HG03045 (cell line): ENCODE results near the gene GALNT4.
A peak's percentile ranks its signal among the peaks of the same experiment; 100 is the strongest.

Experiments used
- ATAC-seq: cut with Tn5 transposase; IDR thresholded peaks from one replicate; pipeline ENCODE4 v1.9.1; 2021; ENCODE audit warnings: mild to moderate bottlenecking, moderate library complexity; ENCODE audit not compliant: unreplicated experiment

Gene GALNT4

DNA sequence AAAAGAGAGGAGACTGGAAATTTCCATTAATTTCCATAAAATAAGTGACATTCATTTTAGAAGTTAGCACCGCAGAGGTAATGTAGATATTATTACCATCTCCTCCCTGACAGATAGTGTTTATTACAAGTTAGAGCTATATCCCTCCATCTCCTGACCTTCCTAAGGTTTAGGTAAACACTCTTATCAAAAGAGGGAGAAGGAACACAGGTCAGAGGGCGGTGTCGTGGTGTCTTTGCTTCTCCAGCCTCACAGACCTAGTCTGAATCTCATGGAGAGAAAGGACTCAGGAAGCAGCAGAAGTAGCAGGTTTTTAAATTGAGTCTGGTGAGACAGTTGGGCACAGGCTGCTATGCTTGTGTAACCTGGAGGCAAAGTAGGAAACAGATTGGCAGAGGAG lies 12.8 kb upstream of the GALNT4 start:
- no peak for ATAC-seq

DNA sequence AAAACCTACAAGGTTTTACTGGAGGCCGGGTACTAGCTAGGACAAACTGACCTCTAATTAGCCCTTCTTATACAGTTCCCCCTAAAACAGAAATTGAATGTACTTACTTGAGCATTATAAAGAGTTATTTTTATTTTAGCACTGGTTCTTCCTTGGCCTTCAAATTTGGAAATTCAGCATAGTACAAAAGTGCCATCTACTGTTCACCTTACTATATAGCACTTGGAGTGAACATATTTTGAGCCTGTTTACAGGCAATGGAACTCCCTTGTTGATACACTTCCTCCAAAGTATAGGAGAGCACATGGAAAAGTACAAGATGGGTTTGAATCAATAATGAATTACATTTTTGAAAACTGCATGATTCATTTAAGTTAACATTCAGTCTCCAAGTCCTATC lies 5.1 kb upstream of the GALNT4 start:
- no peak for ATAC-seq

DNA sequence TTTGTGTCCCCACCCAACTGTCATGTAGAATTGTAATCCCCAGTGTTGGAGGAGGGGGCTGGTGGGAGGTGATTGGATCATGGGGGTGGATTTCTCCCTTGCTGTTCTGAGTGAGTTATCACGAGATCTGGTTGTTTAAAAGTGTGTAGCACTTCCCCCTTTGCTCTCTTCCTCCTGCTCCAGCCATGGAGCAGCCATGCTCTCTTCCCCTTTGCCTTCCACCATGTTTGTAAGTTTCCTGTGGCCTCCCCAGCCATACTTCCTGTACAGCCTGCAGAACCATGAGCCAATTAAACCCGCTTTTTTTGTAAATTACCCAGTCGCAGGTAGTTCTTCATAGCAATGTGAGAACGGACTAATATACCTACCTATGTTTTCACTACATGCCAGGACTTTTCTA lies 3.8 kb upstream of the GALNT4 start:
- no peak for ATAC-seq

DNA sequence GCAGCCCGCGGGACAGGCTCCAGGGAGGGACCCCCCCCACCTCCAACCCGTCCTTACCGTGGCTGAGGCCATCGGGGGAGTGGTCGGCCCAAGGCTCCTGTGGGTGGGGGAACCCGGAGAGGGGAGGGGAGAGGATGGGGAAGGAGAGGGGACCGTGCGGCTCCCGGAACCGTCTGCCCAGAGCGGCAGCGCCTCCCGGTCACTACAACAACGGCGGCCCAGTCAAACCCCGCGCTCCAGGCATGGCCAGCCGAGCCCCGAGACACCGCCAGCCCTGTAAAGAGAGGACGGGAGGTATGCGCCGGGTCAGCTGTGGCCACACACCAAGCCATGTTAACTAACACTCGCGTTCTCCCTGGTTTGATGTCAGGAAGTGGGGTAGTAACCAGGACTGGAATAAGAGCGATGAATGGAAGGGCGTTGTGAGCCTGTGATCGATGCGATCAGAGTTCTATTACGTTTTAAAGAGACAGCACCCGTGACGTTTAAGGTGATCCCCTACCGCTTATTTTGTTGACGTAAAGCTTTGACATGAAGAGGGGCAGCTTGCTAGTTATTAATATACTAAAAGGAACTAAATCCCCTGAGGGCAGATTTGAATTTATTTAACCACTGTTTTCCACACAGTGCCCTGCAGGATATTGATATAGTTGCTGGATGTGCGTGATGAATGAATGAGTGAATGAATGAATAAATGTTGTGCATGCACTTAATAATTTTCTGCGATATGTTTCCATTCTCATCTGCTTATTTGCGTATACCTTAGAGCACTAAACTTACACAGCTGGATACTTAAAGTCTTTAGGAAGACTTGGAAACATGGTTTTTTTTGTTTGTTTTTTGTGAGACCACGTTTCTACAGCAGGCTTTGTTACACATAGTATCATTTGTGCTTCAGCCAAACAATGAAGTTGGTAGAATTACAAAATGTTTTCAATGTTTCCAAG lies 1.5 kb upstream of the GALNT4 start, which contains the start of gene POC1B:
Gene POC1B, minus strand, starts transcription at position 224 of the 947 bp plus-strand sequence. Its CDS starts 152 bp downstream, at position 72.
- peak; percentile 76 for ATAC-seq

DNA sequence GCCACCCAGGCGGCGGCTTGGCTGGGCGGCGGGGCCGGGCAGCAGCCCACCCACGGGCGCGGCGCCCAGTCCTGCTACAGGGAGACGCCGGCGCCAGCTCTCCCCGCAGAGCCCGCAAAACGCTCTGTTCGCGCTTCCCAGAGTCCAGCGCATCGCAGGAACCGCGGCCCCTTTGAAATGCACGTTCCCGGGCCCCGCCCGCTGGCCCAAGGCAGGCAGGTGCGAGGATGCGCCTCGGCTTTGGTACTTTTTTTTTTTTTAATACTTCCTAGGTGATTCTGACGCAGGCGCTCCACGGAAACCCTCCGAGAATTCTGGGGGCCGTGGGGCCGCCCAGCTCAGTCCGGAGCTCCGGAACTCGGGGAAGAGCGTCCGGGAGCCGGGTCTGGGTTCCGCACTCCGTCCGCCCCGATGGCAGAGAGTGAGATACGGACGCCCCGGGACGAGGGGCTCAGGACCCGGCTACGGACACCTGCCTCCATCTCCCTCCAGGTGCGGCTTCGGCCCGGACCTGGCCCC lies 768 bp upstream of the GALNT4 start:
- ATAC-seq = peak; percentile 27

DNA sequence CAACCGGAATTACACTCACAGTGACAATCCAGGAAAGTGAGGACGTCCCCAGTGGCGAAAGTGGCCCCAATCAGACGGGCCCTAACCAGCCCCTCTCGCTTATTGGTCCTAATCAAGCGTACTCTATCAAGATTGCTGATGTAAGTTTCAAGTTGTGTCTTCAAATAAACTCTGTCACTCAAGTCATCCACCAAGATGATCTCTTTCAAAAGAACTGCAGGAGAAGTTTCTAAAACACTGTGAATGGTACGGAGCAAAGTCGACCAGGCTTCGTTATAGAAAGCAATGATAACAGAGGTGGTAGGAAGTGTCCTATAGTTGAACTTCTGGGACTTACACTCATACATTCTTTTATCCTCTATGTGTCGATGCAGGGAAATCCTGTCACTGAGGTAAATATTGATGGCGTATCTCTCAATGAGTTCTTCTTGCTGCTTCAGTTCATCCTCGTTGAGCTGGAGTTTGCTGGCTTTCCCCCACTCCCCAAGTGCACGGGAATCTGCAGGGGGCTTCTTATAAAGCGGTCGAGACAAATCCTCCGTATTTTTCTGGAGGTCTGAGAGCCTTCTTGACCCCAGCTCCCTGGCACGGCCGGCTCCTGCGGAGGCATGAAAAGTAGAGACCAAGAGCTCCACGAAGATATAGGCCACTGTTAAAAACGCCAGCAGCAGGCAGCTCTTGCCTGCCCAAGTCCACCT lies 604 bp downstream of the GALNT4 start:
- ATAC-seq = no peak

DNA sequence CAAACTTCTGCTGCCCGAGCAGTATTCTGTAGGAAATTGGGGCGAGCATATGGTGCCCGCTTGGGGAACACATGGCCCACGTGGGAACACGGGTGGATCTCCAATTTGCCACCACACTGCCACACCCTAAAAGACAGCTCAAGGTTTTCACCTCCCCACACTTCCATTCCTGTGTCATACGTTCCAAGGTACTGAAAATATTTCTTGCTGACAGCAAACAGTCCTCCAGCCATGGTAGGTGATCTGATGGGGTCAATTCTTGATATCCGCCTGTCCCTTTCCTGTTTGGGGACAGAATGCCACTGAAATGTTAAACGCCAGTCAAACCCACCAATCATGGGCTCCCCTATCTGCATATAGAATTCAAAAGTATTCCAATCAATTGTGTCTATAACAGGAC lies 1.2 kb downstream of the GALNT4 start:
- no peak for ATAC-seq

DNA sequence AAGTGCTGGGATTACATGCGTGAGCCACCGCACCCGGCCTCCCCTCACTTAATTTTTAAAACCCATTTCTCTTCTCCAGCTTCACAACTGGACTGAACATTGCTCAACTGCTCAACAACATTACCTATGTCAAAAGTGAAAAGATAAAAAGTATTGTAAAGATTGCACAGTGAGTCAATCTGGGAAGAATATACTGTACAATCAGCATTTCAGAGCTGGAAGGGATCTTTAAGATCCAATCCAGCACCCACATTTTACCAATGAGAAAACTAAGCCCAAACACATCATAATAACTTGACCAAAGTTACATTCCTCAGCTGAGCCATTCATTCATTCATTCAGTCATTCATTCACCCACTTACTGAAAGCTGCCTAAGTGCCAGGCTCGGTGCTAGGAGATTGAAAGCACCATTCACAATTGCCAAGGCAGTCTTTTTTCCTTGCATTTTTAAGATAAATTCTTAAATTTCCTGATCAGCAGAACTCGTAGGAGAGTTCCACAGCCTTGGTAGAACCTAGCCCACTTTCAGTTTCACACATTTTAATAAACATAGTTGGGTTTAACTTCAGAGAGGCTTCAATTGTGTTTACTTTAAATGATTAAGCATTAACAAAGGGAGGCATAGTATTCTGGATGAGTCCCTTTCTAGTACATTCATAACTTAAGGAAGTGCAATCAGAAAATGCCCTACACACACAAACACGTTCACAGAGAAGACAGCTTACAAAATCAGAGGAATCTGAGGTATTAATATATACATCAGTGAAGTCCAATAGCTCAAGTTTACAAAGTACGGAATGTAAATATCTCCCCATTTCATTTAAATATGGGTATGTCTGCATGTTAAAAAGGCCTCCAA lies 3.0 kb downstream of the GALNT4 start:
- no peak for ATAC-seq

DNA sequence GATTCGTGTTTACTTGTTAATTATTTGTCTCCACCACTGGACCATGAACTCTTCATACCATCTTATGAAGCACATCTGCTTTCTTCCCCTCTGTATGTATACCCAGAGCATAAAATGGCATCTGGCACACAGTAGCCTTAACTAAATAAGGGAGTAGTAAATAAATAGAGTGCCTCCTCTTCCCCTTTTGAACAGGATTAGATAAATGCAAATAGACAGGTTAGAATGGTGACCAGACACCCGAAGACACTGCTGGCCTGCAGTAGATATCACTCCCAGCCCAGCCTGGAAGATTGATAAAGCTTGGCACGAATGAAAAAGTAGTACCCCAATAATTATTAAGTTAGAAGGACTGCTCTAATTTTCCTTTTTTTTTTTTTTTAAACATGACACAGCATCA lies 6.9 kb downstream of the GALNT4 start:
- no peak for ATAC-seq

DNA sequence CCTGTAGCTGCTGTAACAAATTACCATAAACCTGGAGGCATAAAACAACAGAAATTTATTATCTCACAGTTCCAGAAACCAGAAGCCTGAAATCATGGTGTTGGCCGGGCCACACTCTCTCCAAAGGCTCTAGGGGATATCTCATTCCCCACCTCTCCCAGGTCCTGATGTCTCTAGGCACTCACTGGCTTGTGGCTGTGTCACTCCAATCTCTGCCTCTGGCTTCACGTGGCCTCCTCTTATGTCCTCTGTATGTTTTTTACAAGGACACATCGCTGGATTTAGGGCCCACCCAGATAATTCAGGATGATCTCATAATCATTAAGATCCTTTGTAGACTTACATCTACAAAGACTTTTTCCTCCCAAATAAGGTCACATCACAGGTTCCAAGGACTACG lies 8.0 kb downstream of the GALNT4 start:
- ATAC-seq = no peak

DNA sequence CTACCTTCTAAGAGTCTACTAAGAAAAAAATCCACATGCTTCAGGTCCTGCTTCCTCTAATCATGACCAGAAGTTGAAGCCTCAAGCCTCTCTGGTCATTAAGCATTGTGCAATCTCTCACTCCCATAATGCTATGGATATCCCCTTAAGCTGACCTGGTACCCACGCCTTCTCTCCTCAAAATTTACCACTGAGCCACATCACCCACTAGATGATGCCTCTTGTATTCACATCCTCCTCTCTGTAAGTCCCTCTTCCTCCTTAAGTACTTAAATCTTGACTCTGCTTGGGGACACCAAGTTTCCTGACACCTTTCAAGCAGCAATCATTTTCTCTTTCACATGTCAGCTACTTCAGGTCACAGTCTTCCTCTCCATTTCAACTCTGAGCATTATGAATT lies 9.8 kb downstream of the GALNT4 start:
- ATAC-seq = peak; percentile 79

DNA sequence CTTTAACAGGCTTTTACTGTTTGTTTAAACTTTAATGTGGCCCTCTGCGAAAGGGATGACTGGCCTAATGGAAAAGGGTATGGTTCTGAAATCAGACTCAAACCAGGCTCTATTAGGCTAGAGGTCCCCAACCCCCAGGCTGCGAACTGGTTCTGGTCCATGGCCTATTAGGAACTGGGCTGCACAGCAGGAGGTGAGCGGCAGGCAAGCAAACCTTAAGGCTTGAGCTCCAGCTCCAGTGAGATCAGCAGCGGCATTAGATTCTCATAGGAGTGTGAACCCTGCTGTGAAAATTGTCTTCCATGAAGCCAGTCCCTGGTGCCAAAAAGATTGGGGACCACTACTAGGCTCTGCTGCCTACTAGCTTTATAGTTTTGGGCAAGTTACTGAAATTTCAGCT lies 11.1 kb downstream of the GALNT4 start:
- ATAC-seq = no peak

DNA sequence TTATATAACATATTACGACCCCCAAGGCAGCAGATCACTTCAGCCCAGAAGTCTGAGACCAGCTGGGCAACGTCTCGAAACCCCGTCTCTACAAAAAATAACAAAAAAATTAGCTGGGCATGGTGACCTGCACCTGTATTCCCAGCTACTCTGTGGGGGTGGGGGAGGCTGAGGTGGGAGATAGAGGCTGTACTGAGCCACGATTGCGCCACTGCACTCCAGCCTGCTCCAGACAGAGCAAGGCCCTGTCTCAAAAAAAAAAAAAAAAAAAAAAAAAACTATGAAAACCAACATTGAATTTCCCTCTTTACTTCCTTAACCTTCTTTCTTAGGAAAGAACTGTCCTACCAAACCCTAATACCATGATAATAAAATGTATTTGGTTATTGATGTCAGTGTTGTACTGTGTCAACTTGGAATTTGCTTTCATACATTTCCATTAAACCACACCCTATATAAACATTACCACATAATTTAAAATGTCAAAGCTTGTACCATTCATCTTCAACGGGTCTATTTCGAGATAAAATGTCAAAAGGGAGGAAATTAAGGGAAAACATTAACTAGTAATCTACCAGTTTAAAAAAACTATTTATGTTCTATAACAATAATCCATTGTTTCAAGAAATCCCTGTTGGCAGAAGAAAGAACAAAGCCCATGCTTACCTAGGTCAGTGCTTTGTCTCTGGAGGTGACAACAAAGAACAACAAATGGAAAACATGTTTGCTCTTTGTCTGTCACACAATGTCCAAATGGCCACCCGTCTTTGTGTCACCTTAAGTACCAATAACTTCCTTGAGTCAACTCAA lies 17.4 kb downstream of the GALNT4 start:
- no peak for ATAC-seq

DNA sequence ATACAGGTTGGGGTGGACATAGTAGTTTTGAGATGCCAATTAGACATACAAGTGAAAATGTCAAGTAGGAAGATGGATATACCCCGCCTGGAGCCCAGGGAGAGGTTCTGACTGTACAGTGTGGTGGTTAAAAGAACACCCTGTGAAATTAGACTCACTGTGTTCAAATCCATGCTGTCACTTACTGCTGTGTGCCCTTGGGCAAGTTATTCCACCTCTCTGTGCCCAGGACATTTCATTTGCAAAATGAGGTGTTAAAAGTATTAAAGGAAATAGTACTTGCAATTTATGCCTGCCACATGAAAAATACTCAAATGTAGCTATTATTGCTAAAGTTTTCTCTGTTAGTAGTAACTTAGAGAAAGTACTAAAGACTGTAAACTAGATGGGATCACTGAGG lies 18.5 kb downstream of the GALNT4 start:
- ATAC-seq = no peak

DNA sequence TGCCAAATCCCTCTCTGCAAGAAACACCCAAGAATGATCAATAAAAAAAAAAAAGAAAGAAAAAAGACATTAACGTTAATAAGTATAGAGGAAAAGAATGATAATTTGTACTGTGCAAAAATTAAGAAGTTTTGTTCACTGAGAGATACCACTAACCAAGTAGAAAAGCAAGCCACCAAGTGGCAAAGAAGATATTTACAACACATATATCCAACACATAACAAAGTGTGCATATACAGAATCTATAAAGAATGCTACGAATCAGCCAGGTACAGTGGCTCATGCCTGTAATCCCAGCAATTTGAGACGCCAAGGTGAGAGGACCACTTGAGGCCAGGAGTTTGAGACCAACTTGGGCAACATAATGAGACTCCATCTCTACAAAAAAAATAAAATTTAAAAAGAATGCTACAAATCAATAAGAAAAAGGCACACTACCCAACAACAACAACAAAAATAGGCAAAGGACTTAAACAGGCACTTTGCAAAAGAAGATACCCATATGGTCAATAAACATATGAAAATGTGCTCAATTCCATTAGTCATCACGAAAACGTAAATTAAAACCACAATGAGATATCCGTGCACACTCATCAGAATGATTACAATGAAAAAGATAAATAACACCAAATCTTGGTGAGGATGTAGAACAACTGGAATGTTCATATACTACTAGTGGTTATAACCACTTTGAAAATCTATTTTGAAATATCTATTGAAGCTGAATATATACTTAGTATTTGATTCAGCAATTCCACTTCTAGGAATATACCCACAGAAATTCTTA lies 19.8 kb downstream of the GALNT4 start:
- ATAC-seq = no peak

DNA sequence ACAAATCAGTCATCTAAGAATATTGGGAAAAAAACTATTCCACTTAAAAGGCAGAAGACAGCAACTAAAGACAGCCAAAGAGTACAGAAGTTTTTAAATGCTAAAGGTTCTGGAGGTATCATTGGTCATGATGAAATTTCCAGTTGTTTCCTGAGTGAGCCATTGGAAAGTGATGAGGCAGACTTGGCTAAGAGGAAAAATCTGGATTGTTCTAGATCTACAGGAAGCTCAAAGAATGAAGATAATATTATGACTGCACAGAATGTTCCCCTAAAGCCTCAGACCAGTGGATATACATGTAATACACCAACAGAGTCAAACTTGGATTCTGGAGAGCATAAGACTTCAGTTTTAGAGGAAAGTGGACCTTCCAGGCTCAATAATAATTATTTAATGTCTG lies 22.8 kb downstream of the GALNT4 start:
- no peak for ATAC-seq

DNA sequence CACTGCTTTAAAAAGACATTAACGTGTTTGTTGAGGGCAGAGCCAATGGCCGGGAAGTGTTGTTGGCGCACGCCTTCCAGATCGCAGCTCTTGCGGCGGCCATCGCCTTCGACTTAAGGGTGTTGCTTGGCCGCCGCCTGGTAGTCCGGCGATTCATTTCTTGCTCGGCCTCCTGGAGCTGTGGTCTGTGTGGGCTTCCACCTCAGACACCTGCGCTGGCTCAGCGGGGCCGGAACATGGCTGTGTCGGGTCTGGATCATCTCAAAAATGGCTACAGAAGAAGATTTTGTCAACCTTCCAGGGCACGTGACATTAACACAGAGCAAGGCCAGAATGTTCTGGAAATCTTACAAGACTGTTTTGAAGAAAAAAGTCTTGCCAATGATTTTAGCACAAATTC lies 24.7 kb downstream of the GALNT4 start:
- no peak for ATAC-seq

DNA sequence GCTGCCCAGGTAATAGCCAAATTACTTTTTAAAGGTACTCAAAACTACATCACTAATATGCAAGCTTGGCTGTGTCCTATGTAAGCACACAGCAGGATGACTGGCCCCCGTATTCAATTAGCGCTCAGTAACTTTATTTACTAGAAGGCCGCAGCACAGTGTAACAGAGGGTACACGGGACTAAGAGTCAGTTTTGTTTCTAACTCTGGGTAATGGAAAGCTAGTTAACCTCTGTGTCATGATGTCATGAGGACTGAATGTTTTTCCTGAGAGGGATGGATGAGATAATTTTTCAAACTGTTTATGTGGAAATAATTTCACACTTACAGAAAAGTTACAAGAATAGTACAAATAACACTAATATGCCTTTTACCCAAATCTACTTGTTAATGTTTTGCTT lies 27.1 kb downstream of the GALNT4 start:
- no peak for ATAC-seq

DNA sequence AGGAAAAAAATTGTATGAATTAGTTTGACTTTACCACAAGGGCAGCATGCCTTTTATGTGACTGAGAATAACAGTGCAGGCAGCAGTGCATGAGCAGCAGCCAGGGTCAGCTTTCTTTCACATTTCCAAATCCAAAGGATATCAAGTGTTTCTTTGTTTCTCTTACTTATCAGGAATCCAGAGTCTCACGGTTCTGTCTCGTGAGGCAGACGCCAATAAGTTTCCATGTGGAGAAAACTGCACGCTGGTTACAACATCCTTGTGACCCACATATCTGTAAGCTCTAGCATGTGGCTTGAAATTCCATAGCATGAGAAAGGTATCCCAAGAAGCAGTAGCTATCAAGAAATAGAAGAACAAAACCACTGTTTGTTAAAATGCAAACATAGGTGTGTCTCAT lies 27.6 kb downstream of the GALNT4 start:
- ATAC-seq = no peak
